Measurements from ENCODE around the gene LIG4.

DNA sequence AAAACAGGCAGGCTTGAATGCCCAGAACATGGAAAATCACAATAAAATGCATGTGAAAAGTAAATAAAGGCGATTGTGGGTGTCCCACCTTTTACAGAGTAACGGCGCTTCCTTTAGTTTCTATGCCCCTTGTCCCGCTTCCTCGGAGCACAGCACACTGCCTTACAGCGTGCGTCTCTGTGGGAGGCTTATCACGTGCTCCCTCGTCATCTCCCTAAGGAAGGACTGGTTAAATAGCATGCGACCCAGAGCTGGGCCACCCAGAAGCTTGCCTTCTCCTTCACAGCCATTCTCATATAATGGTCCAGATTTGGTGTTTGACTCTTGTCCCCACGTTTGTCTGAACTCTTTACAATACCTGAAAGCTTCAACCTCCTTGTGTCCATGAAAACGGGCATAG is 56.6 kb downstream of the LIG4 start:
- TF ChIP-seq EZH2 (IDR thresholded peaks at IDR 0.05; ENCODE audit: insufficient read depth, poor library complexity, severe bottlenecking) = no peak
- no peak for TF ChIP-seq EZH2phosphoT487 (IDR thresholded peaks at IDR 0.05; ENCODE audit: insufficient read depth, low read depth)

All from GM23248 (cell line).